Right lobe of liver (tissue), 6 donors: ENCODE data around the gene C14orf132. TPM values are rescaled to one million over a fixed set of nuclear protein-coding genes. Genes with fewer than 3 reads are reported as not detected.
A peak's percentile ranks its signal among the peaks of the same experiment; 100 is the strongest.

Source experiments
- ATAC-seq, 4 donors: fragments of 200-7000 bp; cut with Tn5 transposase; one replicate each; pipeline ENCODE4 v1.9.1; 2020; ENCODE audit warnings: mild to moderate bottlenecking in 4 of 4, moderate library complexity in 4 of 4
- DNase-seq, 3 donors: peaks; one replicate each; pipeline ENCODE4 v3.0.0-alpha.2; 2020
- H3K27ac ChIP-seq, 3 donors: fragments of 200-600 bp; one replicate each; pipeline ENCODE4 v1.8.0; 2022
- H3K27me3 ChIP-seq, 2 donors: fragments of 200-600 bp; one replicate each; pipeline ENCODE4 v1.8.0; 2022
- H3K36me3 ChIP-seq, 4 donors: fragments of 200-600 bp; sonication (generic) in 1 of 4; one replicate each; pipeline versions ENCODE4 v1.5.1 to v1.8.0; 2017 to 2022; ENCODE audit warnings: control low read depth in 1 of 4
- H3K4me1 ChIP-seq, 4 donors: fragments of 200-600 bp; sonication (generic) in 1 of 4; one replicate each; pipeline versions ENCODE4 v1.5.1 to v1.8.0; 2017 to 2022; ENCODE audit warnings: control low read depth in 1 of 4
- H3K4me3 ChIP-seq, 3 donors: fragments of 200-600 bp; one replicate each; pipeline ENCODE4 v1.8.0; 2022
- H3K9me3 ChIP-seq, 4 donors: fragments of 200-600 bp; sonication (generic) in 1 of 4; one replicate each; pipeline versions ENCODE4 v1.5.1 to v1.8.0; 2017 to 2022; ENCODE audit warnings: control low read depth in 1 of 4
- CTCF ChIP-seq, 4 donors: fragments of 200-600 bp in 3 of 4; fragments of 450-650 bp in 1 of 4; IDR thresholded peaks; one replicate each; pipeline versions ENCODE4 v1.5.1 to v1.8.0; 2016 to 2022; ENCODE audit warnings: antibody characterized with exemption in 4 of 4, mild to moderate bottlenecking in 2 of 4
- POLR2A ChIP-seq: fragments of 450-650 bp; IDR thresholded peaks from one replicate; pipeline ENCODE4 v1.6.1; 2017; ENCODE audit warnings: antibody characterized with exemption, mild to moderate bottlenecking
- WGBS: methylation state at CpG from one replicate; pipeline ENCODE4 v1.1.6; 2018; ENCODE audit warnings: low coverage, low lambda C conversion rate; ENCODE audit not compliant: insufficient coverage; ENCODE audit errors: missing lambda C conversion rate; 5-methylcytosine and 5-hydroxymethylcytosine counted together
- intact Hi-C, 2 donors: fragments of 100-400 bp; cut with DNase I; formaldehyde crosslinking; loops; one replicate each; pipeline versions ENCODE4 v1.11.2 to v1.14.1; 2022
- total RNA-seq, 6 experiments: library from RNA; depleted of rRNA in 2 of 6; stranded (reverse); fragments of >200 nt in 2 of 6; fragmentation: NEBNext Ultra II Directional in 3 of 6; extraction: Animal tissue kit (Norgen Biotek cat#: 25700) in 3 of 6; gene quantifications; one replicate each; pipeline versions ENCODE4 v1.1.0 to v1.2.4, GENCODE V29; 2016 to 2023
- donor health status: DM: no; HTN: yes; CAD: no.
- donor health status: DM: no; HTN: no; CAD: no.
- donor health status: DM: no; HTN: no; CAD: no.
- donor health status: DM: no; HTN: yes; CAD: no.
- donor health status: DM: no; HTN: yes; CAD: no.

C14orf132 gene
- total RNA-seq, 6 experiments from 2014 or later, result 1.7 to 6.9 (median 3.3) TPM

- Histone ChIP-seq H3K27ac (no peak overlapping the region), H3K36me3 (peaks cover 0 to 2% (median 0%) of the 10 kb centered on the region in 4 donors), H3K27me3 (no peaks in the 10 kb centered on the region), H3K9me3 (no peaks in the 10 kb centered on the region), H3K4me3 (no peak overlapping the region), H3K4me1 (no peaks in the 10 kb centered on the region)
- DNase-seq (peak in 1 of 3 donors; percentile 11), ATAC-seq (no peak)
- 91% methylated on average over 5 of the region's 7 CpGs for WGBS
- no peak for TF ChIP-seq CTCF (IDR thresholded peaks at IDR 0.05)
- no peak for TF ChIP-seq POLR2A
- intact Hi-C loops, result no loop called here
Observed at GRCh38 chr14:96088911-96089310, 49.7 kb downstream of the C14orf132 start.

- H3K36me3 ChIP-seq, result peaks cover 0 to 2% (median 0%) of the 10 kb centered on the region in 4 donors
- no peaks in the 10 kb centered on the region for H3K9me3 ChIP-seq
- WGBS, result no CpG with 5 or more reads among the region's 4 CpGs
- ATAC-seq (no peak), DNase-seq (peak in 2 of 3 donors; percentile 10 to 17)
- H3K27ac ChIP-seq, result no peak overlapping the region
- intact Hi-C loops, result no loop called here
- TF ChIP-seq CTCF (IDR thresholded peaks at IDR 0.05), result no peak
- no peak for TF ChIP-seq POLR2A
- H3K4me1 ChIP-seq, result peaks cover 0 to under 1% (median 0%) of the 10 kb centered on the region in 4 donors
- no peaks in the 10 kb centered on the region for H3K27me3 ChIP-seq
- no peak overlapping the region for H3K4me3 ChIP-seq
Observed at GRCh38 chr14:96089401-96089800, 50.2 kb downstream of the C14orf132 start.

GRCh38 chr14:96090441-96091148 lies 51.4 kb downstream of the C14orf132 start:
- DNase-seq (peak in 2 of 3 donors; percentile 42 to 43), ATAC-seq (no peak)
- peaks cover 0 to 2% (median 0%) of the 10 kb centered on the region in 4 donors for H3K36me3 ChIP-seq
- WGBS, result 61% methylated on average over 8 of the region's 12 CpGs
- peaks cover 0 to 12% (median 5%) of the 10 kb centered on the region in 4 donors for H3K4me1 ChIP-seq
- H3K27ac ChIP-seq, result no peak overlapping the region
- no peaks in the 10 kb centered on the region for H3K9me3 ChIP-seq
- no peaks in the 10 kb centered on the region for H3K27me3 ChIP-seq
- no peak for TF ChIP-seq POLR2A
- no peak for TF ChIP-seq CTCF (IDR thresholded peaks at IDR 0.05)
- H3K4me3 ChIP-seq, result no peak overlapping the region
- intact Hi-C loops, result loop anchor here in 1 of 2 donors (10.0 kb wide), 1 partner anchor 86 kb away; no protein-coding TSS in a partner anchor

GRCh38 chr14:96091149-96091693 lies 52.1 kb downstream of the C14orf132 start:
- intact Hi-C loops, result loop anchor here in 1 of 2 donors (10.0 kb wide), 1 partner anchor 86 kb away; no protein-coding TSS in a partner anchor
- H3K4me3 ChIP-seq, result no peak overlapping the region
- ATAC-seq, result no peak
- H3K9me3 ChIP-seq, result no peaks in the 10 kb centered on the region
- H3K27me3 ChIP-seq, result no peaks in the 10 kb centered on the region
- TF ChIP-seq CTCF (IDR thresholded peaks at IDR 0.05) (no peak), POLR2A (no peak)
- WGBS, result 58% methylated on average over 4 of the region's 15 CpGs
- H3K36me3 ChIP-seq, result peaks cover 0 to 2% (median 0%) of the 10 kb centered on the region in 4 donors
- DNase-seq, result peak in 2 of 3 donors; percentile 30 to 46
- H3K27ac ChIP-seq, result no peak overlapping the region
- H3K4me1 ChIP-seq, result peaks cover 0 to 18% (median 7%) of the 10 kb centered on the region in 4 donors
